GM19099 (cell line): ENCODE measurements around the gene IQCH.

Experiments
- POLR2A ChIP-seq: IDR thresholded peaks from 3 replicates; pipeline ENCODE4 v1.6.1; 2011; ENCODE audit warnings: low read depth; ENCODE audit not compliant: insufficient read length; ENCODE audit errors: extremely low read depth

Gene IQCH

DNA sequence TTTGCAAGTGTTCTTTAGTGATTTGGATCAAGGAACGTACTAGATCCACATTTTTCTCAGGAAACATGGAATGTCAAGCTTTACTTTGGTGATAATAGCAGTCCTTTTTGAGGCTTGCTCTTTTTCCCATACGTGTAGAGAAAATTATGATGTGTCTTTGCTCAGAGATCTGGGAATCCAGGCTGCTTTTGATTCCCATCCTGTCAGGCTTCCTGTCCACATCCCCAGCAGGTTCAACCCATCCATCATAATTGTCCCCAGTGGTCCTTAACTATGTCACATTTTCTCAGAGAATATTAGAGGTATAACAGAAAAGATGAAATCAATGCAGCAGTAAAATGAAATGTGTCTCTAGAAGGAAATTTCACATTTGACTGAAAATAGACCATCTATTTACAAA, 111.4 kb downstream of the IQCH start:
- TF ChIP-seq POLR2A: no peak

DNA sequence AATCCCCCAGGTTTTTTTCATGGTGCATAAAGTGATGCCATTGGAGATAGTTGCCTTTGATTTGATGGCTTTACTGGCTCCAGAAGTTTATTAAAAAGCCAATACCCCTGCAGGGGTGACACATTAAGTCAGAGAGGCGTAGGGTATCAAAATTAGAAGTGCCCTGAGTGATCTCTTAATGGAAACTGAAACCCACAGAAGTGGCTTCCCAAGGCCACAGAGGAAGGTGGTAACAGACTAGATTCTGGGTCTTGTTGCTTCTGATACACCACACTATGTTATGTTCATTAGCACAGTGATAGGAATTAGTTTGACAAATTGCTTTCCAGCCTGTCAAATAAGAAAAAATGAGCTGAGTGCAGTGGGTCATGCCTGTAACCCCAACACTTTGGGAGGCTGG, 112.3 kb downstream of the IQCH start:
- TF ChIP-seq POLR2A: no peak

DNA sequence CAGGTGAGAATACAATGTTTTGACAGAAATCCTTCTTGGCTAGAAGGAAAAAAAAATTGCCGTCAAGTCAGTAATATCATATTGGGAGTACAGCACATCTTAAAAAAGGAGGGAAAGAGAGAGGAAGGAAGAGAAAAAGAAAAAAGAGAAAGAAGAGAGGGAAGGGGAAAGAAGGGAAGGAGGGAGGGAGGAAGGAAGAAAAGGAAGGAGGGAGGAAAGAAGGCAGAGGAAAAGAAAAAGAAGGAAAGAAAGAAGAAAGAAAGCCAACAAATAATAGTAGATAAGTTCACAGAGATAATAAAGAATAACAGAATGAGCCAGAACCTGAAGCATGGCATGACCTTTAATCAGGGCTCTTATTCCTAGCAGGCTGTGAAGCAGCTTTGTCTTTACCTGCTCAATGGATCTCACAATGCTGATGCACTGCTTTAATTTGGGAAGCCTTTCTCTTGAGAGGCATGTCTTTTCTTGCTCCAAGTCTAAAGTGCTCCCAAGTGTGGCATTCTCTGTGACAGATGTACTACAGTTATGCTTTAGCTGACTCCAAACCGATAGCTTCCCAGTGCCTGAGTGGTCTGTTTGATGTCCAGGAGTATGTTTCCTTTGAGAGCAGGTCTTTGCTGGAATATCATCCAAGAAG, 114.9 kb downstream of the IQCH start:
- no peak for TF ChIP-seq POLR2A

DNA sequence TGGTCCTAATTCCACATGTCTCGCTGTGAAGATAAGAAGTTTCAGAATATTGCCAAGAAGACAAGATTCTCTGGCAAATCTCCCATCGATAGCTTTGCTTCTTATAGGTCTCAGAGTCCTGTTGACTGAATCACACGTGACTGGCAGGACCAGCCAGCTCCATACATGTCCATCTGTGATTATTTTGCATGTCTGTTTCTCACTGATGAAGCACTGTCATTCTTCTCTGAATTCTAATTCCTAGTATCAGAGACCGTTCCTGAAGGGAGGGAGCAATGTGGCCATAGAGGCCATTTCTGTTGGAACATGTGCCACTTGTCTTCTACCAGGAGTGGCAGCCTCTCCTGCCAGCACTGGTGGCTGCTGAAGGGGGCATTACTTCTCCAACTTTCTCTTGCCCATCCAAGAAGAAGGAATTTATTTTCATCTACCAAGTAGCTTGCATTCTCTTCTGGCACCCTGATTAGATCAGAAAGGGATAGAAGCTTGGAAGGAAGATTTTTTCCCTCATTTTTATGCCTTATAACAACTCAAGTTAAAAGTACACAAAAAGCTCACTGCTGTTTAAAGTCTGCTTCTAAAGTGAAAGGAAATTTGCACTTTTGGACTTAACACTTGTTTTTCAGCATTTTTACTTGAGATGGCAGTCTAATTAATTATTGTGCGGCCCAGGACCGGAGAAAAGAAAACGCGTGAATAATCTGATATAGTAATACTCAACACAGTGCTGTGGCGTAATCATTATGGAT, 115.8 kb downstream of the IQCH start:
- TF ChIP-seq POLR2A: no peak

DNA sequence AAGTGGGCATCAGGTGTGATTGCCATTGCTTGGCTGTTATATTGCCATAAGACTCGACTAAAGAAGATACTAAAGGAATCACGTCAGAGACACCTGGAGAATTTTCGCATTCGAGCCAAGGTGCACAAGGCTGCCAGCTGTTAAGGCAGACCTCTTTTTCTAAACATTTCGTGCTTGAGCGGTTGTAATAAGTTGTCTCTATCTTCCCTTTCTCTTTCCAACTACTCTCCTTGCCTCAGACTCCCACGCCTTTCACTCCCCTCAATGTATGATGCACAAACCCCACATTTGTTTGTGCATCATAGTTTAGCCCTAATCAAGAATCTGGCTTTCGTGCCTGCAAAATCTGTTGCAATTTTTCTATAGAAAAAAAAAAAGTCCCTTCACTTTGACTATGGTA, 118.0 kb downstream of the IQCH start:
- no peak for TF ChIP-seq POLR2A

DNA sequence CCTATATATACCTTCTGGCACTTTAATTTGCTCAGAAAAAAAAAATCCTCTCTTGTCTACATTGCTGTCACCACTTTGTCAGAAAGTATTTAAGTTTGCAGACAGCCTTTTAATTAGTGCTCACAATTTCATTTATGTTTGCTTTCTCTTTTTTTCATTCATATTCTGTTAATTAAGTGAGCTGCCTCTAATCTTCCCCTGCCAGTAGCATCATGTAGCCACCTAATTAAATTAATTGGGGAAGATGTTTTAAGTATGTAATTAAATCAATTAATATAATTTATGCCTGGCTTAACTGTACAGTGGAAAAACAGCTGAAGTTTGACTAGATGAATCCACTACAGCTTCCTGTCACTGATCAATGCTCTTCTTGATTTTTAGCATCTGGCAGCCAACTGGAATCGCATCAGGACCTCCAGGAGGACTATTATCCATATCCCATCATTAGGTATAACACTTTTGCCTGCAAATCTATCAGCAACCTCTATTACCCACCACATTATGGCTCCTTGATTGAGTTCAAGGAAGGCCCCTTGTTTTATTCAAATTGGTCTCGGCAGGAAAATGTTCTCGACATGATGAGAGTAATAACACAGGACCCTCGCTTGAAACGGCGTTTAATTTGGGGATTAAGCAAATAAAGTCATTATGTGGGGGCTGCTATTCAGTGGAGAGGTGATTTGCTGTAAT, 118.5 kb downstream of the IQCH start:
- no peak for TF ChIP-seq POLR2A

DNA sequence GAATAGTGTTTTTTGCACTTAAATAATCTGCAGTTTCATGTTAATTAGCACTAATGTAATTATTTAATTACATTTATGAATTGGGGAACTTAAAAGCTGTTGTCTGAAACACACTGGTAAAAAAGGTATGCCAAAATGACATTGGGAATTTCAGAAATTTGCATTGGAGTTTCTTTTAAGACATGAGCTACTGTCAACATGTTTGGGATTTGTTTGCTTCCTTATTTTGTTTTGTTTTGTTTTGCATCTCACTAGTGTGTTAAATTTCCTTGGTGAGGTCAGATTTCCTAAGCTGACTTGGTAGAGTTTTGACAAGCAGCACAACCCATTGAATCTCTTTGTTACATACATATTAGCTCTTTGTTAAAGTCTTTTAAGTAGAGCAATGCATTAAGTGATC, 119.4 kb downstream of the IQCH start:
- TF ChIP-seq POLR2A: no peak

DNA sequence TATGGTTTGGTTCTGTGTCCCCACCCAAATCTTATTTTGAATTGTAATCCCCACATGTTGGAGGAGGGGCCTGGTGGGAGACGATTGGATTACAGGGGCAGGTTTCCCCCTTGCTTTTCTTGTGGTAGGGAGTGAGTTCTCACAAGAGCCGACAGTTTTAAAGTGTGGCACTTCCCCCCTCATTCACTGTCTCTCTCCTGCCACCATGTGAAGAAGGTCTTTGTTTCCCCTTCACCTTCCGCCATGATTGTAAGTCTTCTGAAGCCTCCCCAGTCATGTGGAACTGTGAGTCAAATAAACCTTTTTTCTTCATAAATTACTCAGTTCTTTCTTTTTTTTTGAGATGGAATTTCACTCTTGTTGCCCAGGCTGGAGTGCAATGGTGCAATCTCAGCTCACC, 124.9 kb downstream of the IQCH start:
- TF ChIP-seq POLR2A: no peak

DNA sequence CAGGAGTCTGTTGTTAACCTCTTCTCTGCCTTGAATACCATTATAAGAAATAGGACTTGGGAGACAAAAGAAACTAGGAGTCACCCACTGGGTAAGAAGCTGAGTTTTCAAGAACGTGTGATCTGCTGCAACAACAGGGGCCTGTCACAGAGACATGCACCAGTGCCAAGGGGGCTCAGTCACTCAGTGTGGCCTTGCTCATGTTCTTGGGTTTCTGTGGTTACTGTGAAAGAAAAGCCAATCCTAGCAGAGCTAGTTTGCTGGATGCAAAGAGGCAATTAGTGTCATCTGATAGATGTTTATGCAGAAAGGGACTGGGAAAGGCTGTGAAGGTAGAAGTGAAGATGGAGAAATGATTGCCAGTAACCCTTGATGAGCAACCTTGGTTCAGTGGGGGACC, 126.3 kb downstream of the IQCH start:
- TF ChIP-seq POLR2A: no peak

DNA sequence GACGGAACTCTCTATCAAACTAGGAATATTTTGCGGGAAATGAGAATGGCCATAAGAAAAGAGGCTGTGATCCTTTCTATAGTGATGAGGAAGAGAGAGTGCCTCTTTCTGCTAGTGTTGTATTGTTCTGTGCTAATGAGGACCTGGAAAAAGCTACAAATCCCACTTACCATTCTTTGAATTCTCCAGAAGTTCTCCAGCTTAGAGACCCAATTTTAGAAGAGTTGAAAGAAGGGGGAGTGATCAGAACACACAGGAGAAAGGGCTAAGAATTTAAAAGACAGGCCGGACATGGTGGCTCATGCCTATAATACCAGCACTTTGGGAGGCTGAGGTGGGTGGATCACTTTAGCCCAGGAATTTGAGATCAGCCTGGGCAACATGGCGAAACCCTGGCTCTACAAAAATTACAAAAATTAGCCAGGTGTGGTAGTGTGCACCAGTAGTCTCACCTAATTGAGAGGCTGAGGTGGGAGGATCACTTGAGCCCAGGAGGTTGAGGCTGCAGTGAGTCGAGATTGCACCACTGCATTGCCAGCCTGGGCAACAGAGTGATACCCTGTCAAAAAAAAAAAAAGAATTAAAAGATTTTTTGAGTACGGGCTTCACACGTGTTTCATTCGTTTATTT, 126.9 kb downstream of the IQCH start:
- no peak for TF ChIP-seq POLR2A

DNA sequence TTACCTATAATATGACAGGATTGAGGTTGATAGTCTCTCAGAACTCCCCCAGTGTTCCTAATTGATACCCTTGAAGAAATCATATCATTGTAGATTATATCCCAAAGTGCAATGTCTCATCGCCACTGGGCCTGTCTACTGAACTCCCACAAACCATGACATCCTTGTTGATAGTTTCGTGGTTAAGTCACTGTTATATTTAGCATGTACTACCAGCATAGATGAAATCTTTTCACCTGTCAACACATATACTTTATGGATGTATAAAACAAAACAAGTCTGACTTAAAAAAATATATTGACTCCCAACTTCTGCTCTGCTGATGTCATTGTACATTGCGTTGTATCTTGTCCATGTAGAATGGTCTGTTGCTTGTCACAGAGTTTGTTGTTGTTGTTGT, 128.1 kb downstream of the IQCH start:
- no peak for TF ChIP-seq POLR2A

DNA sequence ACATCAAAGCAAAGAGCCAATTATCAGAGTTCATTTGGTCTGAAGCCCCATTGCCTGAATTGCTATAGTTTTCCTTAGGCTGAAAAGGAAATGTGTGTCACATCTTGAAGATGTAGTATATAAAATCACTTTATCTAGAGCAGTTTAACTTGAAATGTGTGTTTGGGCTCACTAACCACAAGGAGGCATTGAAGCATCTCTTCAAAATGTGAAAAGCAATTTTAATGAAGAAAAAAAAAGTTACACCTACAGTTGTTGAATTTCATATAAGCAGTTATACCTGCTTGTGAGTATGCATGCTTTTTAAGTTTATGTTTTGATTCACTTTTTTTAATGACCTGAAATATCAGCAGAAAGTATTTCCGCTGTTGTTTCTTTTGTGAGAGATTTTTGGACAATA, 129.3 kb downstream of the IQCH start:
- no peak for TF ChIP-seq POLR2A

DNA sequence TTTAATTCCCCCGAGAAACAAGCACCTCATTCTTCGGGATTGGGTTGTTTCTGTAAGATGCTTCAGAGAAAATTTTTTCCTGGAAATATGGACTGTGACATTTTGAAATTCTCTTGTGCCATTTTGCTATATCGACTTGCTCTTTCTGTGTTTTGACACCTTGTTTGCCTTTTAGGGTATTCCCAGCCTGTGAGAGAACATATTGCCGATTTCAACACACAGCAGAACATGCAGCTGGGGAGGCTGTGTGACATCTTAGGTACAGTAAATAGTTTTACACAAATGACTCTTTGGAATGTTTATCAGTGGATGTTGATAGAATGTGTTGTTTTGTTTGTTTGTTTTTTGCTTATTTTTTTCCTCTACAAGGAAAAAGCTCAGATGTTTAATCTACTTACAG, 130.2 kb downstream of the IQCH start:
- no peak for TF ChIP-seq POLR2A

DNA sequence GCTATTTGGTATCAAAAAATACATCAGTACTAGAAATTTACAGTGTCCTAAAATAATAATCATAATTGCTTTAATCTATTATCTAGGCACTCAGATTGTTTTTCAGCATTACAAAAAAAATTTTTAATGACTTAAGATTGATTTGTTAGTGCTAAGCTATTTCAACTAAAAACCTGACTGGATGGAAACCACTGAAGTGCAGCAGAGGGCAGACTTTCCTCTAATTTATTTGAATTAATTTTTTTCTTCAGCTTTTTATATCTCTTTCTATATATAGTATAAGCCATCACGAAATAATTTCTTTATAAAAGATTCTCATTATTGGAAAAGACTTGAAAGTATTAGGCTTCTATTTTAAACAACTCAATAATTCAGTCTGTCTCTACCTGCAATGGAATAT, 131.4 kb downstream of the IQCH start:
- no peak for TF ChIP-seq POLR2A

DNA sequence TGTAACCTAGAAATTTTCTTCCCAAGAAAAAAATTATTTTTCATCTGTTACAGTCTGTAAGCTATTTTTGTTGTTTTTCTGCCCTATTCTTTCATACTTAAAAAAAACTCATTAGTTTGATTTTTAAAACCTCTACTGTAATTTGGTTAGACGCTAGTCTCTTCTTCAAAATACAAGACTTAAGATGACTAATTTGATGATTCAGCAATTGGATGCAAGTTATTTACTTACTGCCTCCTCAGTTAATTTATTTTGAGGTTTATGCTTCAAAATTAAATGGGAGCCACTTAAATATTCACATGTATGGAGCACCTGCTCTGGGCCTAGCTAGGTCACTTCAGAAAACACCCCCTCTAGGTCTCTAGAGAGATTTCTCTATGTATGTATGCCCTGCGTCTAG, 132.4 kb downstream of the IQCH start:
- TF ChIP-seq POLR2A: no peak

DNA sequence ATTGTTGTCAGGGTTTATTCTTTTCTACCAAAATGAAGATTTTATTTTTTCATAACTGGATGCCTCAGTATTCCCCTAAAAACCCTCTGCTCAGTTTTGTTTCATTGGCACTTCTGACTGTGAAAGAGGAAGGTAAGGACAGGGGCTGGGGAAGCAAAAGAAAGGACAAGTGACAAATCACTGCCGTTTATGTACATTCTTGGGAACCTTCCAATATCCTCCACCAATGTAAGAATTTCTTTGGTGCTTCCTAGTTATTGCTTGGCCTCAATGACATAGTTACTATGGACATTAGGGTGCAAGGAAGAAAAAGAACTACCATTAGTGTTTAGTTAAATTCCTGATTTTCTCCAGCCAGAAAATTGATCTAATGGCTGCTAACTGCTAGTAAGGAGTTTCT, 135.4 kb downstream of the IQCH start:
- no peak for TF ChIP-seq POLR2A
